Measurements from ENCODE around the gene PODN. TPM values are rescaled to one million over a fixed set of nuclear protein-coding genes. Genes with fewer than 3 reads are reported as not detected.

PODN gene
- total RNA-seq, 1 experiment from 2014 or later, result not detected

- DNase-seq (ENCODE audit: low spot score), result no peak
Measured at GRCh38 chr1:53131590-53131938, 69.6 kb downstream of the PODN start.

- no peak for DNase-seq (ENCODE audit: low spot score)
Measured at GRCh38 chr1:53132176-53132575, 70.2 kb downstream of the PODN start.

GRCh38 chr1:53133261-53134041, 71.4 kb downstream of the PODN start:
- no peak for DNase-seq (ENCODE audit: low spot score)

- DNase-seq (ENCODE audit: low spot score), result no peak
Measured at GRCh38 chr1:53134042-53134485, 72.1 kb downstream of the PODN start.

Other genes starting within 250 kb of the PODN start
- 6.8 and 7.7 TPM in 2 replicates for gene ZYG11A, start 219.5 kb upstream of the PODN start, total RNA-seq (2014; rRNA removed; shearing (Covaris generic))
- gene ECHDC2, start 140.5 kb upstream of the PODN start, total RNA-seq (2014; rRNA removed; shearing (Covaris generic)), result not detected in 2 replicates
- gene SCP2, start 134.9 kb upstream of the PODN start, total RNA-seq (2014; rRNA removed; shearing (Covaris generic)), result 180 and 182 TPM in 2 replicates
- not detected in 2 replicates for gene SLC1A7, start 80.4 kb downstream of the PODN start, total RNA-seq (2014; rRNA removed; shearing (Covaris generic))
- 13.9 and 18.4 TPM in 2 replicates for gene CPT2, start 134.6 kb downstream of the PODN start, total RNA-seq (2014; rRNA removed; shearing (Covaris generic))
- gene CZIB, start 158.4 kb downstream of the PODN start, total RNA-seq (2014; rRNA removed; shearing (Covaris generic)), result 51.1 and 58.8 TPM in 2 replicates
- 54.1 and 73.2 TPM in 2 replicates for gene MAGOH, start 176.3 kb downstream of the PODN start, total RNA-seq (2014; rRNA removed; shearing (Covaris generic))

All from A172 (cell line).